Measurements from ENCODE around the gene ROBO1. TPM values are rescaled to one million over a fixed set of nuclear protein-coding genes. Genes with fewer than 3 reads are reported as not detected.
A peak's percentile ranks its signal among the peaks of the same experiment; 100 is the strongest.
"Not testable (repeated sequence)": the region's sequence is repeated elsewhere in the genome, so short reads cannot be mapped to it uniquely, and the experiment has no call there.

Gene ROBO1
- total RNA-seq, 1 experiment from 2014 or later = 67.6 TPM

- intact Hi-C loops (cut with micrococcal nuclease; ENCODE audit: unreplicated experiment) = no loop called here
- no TSS peak for BruUV-seq (replicated peaks)
Measured at GRCh38 chr3:79514069-79514468, 253.7 kb downstream of the ROBO1 start.

DNA sequence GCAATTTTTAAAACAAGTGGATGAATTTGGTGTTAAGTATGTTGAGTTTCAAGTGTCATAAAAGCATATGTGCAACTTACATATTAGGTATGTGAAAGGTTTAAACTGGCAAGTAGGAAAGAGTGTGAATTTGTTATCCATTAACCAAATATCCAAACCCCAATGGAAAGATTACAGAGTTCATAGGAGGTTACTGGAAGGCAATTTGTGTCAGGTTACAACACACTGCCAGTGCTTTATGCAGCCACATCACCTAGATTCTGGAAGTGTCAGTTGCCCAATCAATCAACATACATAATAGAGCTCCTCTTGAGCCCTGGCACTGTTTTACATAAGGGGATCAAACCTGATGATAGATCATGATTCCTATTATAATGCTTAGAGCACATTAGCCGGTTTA lies 261.0 kb downstream of the ROBO1 start:
- ChIA-PET CTCF (no interaction called here), POLR2A (ENCODE audit: low non-redundant PET) (no interaction called here)
- BruUV-seq (replicated peaks) = no TSS peak
- Histone ChIP-seq H3K4me1 (ENCODE audit: insufficient read depth, low read length, poor library complexity, severe bottlenecking) (no peaks in the 10 kb centered on the region), H3K27me3 (replicated peaks; ENCODE audit: insufficient read depth, low read depth, low read length, poor library complexity) (no peaks in the 10 kb centered on the region), H3K27ac (ENCODE audit: low read depth, low read length, poor library complexity, severe bottlenecking) (no peak overlapping the region), H3K4me3 (ENCODE audit: low read depth, low read length, poor library complexity, severe bottlenecking) (no peak overlapping the region), H3K9me3 (ENCODE audit: low read depth, low read length, poor library complexity, severe bottlenecking) (no peaks in the 10 kb centered on the region), H3K36me3 (ENCODE audit: insufficient read depth, low read length, poor library complexity, severe bottlenecking) (no peaks in the 10 kb centered on the region)
- TF ChIP-seq CTCF (conservative IDR thresholded peaks at IDR 0.05; ENCODE audit: low read depth, low read length) (no peak), EZH2 (IDR thresholded peaks at IDR 0.05; ENCODE audit: borderline replicate concordance, low read depth, low read length, poor library complexity, severe bottlenecking) (no peak)
- DNase-seq (ENCODE audit: low spot score) = no peak
- intact Hi-C loops (cut with micrococcal nuclease; ENCODE audit: unreplicated experiment) = no loop called here

More at GRCh38 chr3:79514069-79514468, 253.7 kb downstream of the ROBO1 start:
- TF ChIP-seq EZH2 (IDR thresholded peaks at IDR 0.05; ENCODE audit: borderline replicate concordance, low read depth, low read length, poor library complexity, severe bottlenecking) (no peak), CTCF (conservative IDR thresholded peaks at IDR 0.05; ENCODE audit: low read depth, low read length) (no peak)
- H3K4me3 ChIP-seq (ENCODE audit: low read depth, low read length, poor library complexity, severe bottlenecking) = no peak overlapping the region
- no peaks in the 10 kb centered on the region for H3K4me1 ChIP-seq (ENCODE audit: insufficient read depth, low read length, poor library complexity, severe bottlenecking)
- H3K9me3 ChIP-seq (ENCODE audit: low read depth, low read length, poor library complexity, severe bottlenecking) = no peaks in the 10 kb centered on the region
- ChIA-PET POLR2A (ENCODE audit: low non-redundant PET) (no interaction called here), CTCF (no interaction called here)
- no peaks in the 10 kb centered on the region for H3K36me3 ChIP-seq (ENCODE audit: insufficient read depth, low read length, poor library complexity, severe bottlenecking)
- DNase-seq (ENCODE audit: low spot score) = no peak
- no peaks in the 10 kb centered on the region for H3K27me3 ChIP-seq (replicated peaks; ENCODE audit: insufficient read depth, low read depth, low read length, poor library complexity)
- H3K27ac ChIP-seq (ENCODE audit: low read depth, low read length, poor library complexity, severe bottlenecking) = no peak overlapping the region

- POLR2A ChIA-PET (ENCODE audit: low non-redundant PET); H3K4me1 ChIP-seq (ENCODE audit: insufficient read depth, low read length, poor library complexity, severe bottlenecking); H3K4me3 ChIP-seq (ENCODE audit: low read depth, low read length, poor library complexity, severe bottlenecking); H3K36me3 ChIP-seq (ENCODE audit: insufficient read depth, low read length, poor library complexity, severe bottlenecking); CTCF ChIA-PET; intact Hi-C loops (cut with micrococcal nuclease; ENCODE audit: unreplicated experiment); BruUV-seq (replicated peaks); H3K9me3 ChIP-seq (ENCODE audit: low read depth, low read length, poor library complexity, severe bottlenecking); H3K27me3 ChIP-seq (replicated peaks; ENCODE audit: insufficient read depth, low read depth, low read length, poor library complexity); H3K27ac ChIP-seq (ENCODE audit: low read depth, low read length, poor library complexity, severe bottlenecking); DNase-seq (ENCODE audit: low spot score): not testable (repeated sequence)
Measured at GRCh38 chr3:79502216-79502681, 265.5 kb downstream of the ROBO1 start.

DNA sequence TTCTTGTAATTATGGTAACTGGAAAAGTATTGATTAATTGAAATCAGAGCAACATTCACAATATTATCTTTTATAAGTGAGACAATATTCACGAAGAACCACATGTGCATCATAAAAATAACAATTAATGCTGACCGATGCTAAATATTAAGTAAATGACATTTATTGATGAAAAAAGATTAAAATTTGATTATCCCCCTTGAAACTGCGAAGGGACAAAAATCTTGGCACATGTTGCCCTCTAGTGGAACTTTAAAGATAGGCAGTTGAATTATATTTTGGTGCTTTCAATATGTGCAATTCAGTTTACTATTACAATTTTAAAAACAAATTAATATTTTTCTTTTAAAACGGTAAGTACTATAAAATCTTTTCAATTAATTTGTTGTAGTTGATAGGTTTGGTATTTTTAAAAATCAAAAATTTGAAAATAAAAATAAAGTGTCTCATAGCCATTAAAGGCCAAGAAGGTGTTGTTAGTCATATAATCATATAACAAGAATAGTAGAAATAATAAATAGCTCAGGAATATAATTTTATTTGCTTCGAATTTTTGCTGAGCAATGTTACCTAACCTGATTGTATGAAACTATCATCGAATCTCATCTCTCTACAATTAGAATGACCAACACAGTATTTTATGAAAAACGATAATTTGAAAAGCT lies 270.2 kb downstream of the ROBO1 start:
- ChIA-PET POLR2A (ENCODE audit: low non-redundant PET) (no interaction called here), CTCF (no interaction called here)

More for the DNA sequence above, 270.2 kb downstream of the ROBO1 start:
- intact Hi-C loops (cut with micrococcal nuclease; ENCODE audit: unreplicated experiment) = loop anchor here (10.0 kb wide), 2 partner anchors 133 to 413 kb away; no protein-coding TSS in a partner anchor
- no peaks in the 10 kb centered on the region for H3K9me3 ChIP-seq (ENCODE audit: low read depth, low read length, poor library complexity, severe bottlenecking)
- no peak overlapping the region for H3K27ac ChIP-seq (ENCODE audit: low read depth, low read length, poor library complexity, severe bottlenecking)
- BruUV-seq (replicated peaks) = no TSS peak
- H3K4me1 ChIP-seq (ENCODE audit: insufficient read depth, low read length, poor library complexity, severe bottlenecking) = no peaks in the 10 kb centered on the region
- no peaks in the 10 kb centered on the region for H3K27me3 ChIP-seq (replicated peaks; ENCODE audit: insufficient read depth, low read depth, low read length, poor library complexity)
- no peaks in the 10 kb centered on the region for H3K36me3 ChIP-seq (ENCODE audit: insufficient read depth, low read length, poor library complexity, severe bottlenecking)
- DNase-seq (ENCODE audit: low spot score) = peak; percentile 28
- TF ChIP-seq CTCF (conservative IDR thresholded peaks at IDR 0.05; ENCODE audit: low read depth, low read length) (peak; percentile 81), EZH2 (IDR thresholded peaks at IDR 0.05; ENCODE audit: borderline replicate concordance, low read depth, low read length, poor library complexity, severe bottlenecking) (no peak)
- H3K4me3 ChIP-seq (ENCODE audit: low read depth, low read length, poor library complexity, severe bottlenecking) = no peak overlapping the region

Data from A673 (cell line).